SK-N-MC (cell line): Measurements from ENCODE around the gene PDZD2.

Experiments used
- EZH2 ChIP-seq: fragments of 200-600 bp; sonication (generic); IDR thresholded peaks from one replicate; pipeline ENCODE4 v1.6.1; 2017; ENCODE audit warnings: antibody characterized with exemption
- FOXP2 ChIP-seq: optimal IDR thresholded peaks from 2 replicates; pipeline ENCODE3; 2011; ENCODE audit warnings: mild to moderate bottlenecking, moderate library complexity; ENCODE audit not compliant: insufficient read depth; ENCODE audit errors: extremely low read length, control extremely low read depth
- POLR2AphosphoS5 ChIP-seq: IDR thresholded peaks from 2 replicates; pipeline ENCODE4 v1.6.1; 2012; ENCODE audit warnings: mild to moderate bottlenecking, low read depth, low read length, borderline replicate concordance

- no peak for TF ChIP-seq POLR2AphosphoS5
- TF ChIP-seq EZH2, result no peak
- no peak for TF ChIP-seq FOXP2
These were observed 519.7 kb downstream of the PDZD2 start for GRCh38 chr5:32158679-32158975.
